Mammary microvascular endothelial cell (primary cell): Measurements from ENCODE around the gene SDHD. TPM values are rescaled to one million over a fixed set of nuclear protein-coding genes. Genes with fewer than 3 reads are reported as not detected.

Experiments
- total RNA-seq: library from RNA; depleted of rRNA; stranded (reverse); fragments of >200 nt; gene quantifications from 2 replicates; pipeline ENCODE4 v1.2.3, GENCODE V29; 2015

SDHD gene
- total RNA-seq: 96.6 and 117 TPM in 2 replicates

DNA sequence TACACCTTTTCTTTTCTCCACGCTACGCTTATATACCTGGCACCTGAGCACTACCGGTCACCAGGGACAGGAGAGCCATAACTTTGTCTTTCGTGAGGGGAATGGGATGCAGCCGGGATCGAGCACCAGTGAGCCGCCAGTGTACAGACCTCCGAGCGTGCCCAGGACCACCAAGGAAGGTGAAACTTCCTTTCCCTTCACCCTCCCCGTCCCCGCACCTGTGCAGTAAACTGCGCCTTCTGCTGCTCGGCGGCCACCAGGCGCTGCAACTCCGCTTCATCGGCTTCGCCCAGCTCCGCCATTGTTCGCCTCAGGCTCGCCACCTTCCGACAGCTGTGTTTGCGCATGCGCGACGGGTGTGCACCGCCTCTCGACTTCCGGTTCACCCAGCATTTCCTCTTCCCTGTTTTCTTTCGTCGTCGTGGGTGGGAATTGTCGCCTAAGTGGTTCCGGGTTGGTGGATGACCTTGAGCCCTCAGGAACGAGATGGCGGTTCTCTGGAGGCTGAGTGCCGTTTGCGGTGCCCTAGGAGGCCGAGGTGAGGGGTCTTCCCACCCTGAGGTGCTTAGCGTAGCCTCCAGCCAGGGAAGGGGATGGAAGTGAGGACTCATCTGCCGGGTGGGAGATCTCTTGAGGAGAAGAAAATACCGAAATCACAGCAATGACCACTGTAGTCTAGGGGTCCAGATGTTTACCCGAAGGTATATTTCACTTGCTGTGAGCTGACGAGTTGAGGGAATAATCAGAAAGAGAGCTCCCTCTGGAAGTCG lies at the start of gene SDHD, which contains the start of gene TIMM8B:
Gene SDHD (plus strand): TSS at position 452 of the 770 bp plus-strand sequence. CDS start 35 bp downstream, at position 487.
Gene TIMM8B (minus strand): TSS at position 335 of the 770 bp plus-strand sequence. CDS start 33 bp downstream, at position 302.

DNA sequence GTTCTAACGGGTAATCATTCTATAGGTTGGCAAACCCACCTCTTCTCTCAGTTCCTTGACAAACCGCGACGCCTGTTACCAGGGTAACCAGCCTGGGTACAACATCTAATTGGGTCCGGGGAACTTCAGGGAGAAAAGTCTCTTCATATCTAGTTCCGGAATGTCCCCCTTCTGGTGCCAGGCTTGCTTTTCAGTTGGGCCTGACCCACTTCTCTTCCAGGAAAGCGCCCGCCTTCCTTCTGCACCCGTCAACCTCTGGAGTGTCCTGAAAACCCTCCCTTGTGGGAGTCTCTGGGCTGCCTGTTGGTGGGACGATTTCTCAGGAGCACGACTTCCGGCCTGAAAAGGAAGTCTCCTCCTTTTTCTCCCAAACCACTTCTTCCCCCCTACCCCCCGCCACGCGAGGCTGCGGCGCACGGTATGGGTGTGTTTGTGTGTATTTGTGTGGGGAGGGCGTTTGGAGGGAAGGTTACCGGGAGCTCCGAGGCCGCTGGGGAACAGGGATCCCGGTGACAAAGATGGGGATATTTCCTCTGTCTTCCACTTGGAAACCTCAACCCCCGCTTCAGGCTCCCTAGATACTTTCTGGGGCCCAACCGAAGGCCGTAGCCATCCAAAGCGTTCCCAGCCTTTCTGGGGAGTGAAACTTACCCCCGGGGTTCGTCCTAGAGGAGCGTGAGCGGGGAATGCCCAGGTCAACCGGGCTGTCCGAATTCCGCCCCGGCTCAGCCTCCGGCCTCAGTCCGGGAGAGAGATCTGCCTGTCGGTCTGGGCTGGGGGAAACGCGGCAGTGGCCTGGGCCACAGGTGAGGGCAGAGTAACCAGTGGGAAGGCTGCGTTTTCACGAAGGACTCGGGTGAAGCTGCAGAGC lies 12.5 kb upstream of the SDHD start, which contains the start of the genes NKAPD1 and PIH1D2:
Gene NKAPD1 (plus strand): TSS at position 359 of the 871 bp plus-strand sequence. CDS start 1,276 bp downstream, outside the sequence.
Gene PIH1D2 (minus strand): TSS at position 77 of the 871 bp plus-strand sequence. CDS start 843 bp downstream, outside the sequence.

Other genes with a start within 250 kb of the SDHD start
- gene ALG9, start 215.3 kb upstream of the SDHD start, total RNA-seq: 28.1 and 29.6 TPM in 2 replicates
- 2.5 and 3.8 TPM in 2 replicates for gene FDXACB1, start 207.7 kb upstream of the SDHD start, total RNA-seq
- 11.8 and 12.3 TPM in 2 replicates for gene CFAP68, start 207.3 kb upstream of the SDHD start, total RNA-seq
- gene CRYAB, start 175.1 kb upstream of the SDHD start, total RNA-seq: not detected in 2 replicates
- gene HSPB2, start 174.1 kb upstream of the SDHD start, total RNA-seq: not detected in 2 replicates
- gene C11orf52, start 168.0 kb upstream of the SDHD start, total RNA-seq: 0.49 and 0.80 TPM in 2 replicates
- 8.7 TPM in 2 replicates for gene DIXDC1, start 149.5 kb upstream of the SDHD start, total RNA-seq
- gene DLAT, start 61.5 kb upstream of the SDHD start, total RNA-seq: 41.2 and 46.1 TPM in 2 replicates
- gene PIH1D2, start 12.9 kb upstream of the SDHD start, total RNA-seq: 0.64 and 1.9 TPM in 2 replicates
- 8.3 and 9.2 TPM in 2 replicates for gene NKAPD1, start 12.6 kb upstream of the SDHD start, total RNA-seq
- gene TIMM8B, start 117 bp upstream of the SDHD start, total RNA-seq: 54.6 and 67.4 TPM in 2 replicates
- gene IL18, start 77.2 kb downstream of the SDHD start, total RNA-seq: 0.13 and 1.5 TPM in 2 replicates
- gene TEX12, start 80.5 kb downstream of the SDHD start, total RNA-seq: 0.25 TPM in 1 of 2 replicates, not detected in the other
- 0.40 and 0.44 TPM in 2 replicates for gene BCO2, start 88.6 kb downstream of the SDHD start, total RNA-seq
- 28.0 and 33.9 TPM in 2 replicates for gene PTS, start 139.6 kb downstream of the SDHD start, total RNA-seq
- not detected in 2 replicates for gene PLET1, start 174.0 kb downstream of the SDHD start, total RNA-seq